Globus pallidus (tissue), 1 donor: ENCODE results near the gene FSTL3.
"Not testable (repeated sequence)": the region's sequence is repeated elsewhere in the genome, so short reads cannot be mapped to it uniquely, and the experiment has no call there.

Source experiments
- DNase-seq: peaks from one replicate; pipeline ENCODE4 v3.0.0-alpha.2; 2015; ENCODE audit warnings: low spot score

FSTL3 gene

DNA sequence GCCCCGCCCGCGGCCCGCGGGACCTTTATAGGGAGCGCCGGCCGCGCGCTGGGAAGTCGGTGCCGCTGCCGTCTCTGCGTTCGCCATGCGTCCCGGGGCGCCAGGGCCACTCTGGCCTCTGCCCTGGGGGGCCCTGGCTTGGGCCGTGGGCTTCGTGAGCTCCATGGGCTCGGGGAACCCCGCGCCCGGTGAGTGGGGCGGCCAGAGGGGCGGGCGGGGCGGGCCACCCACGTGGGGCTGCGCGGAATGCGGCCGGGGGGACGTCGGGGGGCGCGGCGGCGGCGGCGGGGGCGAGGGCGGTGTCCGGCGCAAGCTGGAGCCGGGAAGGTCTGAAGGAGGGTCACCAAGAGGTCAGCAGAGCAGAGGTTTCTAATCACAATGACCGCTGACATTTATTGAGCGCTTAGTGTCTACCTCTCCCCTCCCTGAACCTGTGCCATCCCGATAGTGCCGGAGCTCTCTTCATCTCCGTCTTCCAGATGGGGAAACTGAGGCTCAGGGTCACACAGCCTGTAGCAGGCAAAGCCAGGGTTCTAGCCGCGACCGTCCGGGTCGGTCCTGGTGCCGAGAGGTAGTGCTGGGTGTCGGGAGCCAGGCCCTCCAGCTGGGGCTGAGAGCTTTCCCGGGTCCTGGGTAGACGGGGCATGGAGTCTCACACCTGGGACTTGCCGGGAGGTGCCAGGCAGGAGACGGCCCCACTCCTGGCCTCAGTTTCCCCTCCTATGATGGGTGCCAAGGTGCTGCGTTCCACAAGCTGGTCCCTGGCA, at the start of gene FSTL3:
Gene FSTL3 (plus strand): TSS at position 54 of the 767 bp plus-strand sequence. CDS start 32 bp downstream, at position 86.
- DNase-seq: no peak

DNA sequence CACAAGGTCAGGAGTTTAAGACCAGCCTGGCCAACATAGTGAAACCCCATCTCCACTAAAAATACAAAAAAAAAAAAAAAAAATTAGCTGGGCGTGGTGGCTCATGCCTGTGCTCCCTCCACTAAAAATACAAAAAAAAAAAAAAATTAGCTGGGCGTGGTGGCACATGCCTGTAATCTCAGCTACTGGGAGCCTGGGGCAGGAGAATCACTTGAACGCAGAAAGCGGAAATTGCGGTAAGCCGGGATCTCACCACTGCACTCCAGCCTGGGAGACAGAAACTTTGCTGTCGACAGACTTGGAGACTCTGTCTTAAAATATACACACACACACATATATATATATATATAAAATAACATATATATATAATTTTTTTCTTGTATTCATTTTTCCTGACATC, 49.6 kb upstream of the FSTL3 start:
- not testable (repeated sequence) for DNase-seq

DNA sequence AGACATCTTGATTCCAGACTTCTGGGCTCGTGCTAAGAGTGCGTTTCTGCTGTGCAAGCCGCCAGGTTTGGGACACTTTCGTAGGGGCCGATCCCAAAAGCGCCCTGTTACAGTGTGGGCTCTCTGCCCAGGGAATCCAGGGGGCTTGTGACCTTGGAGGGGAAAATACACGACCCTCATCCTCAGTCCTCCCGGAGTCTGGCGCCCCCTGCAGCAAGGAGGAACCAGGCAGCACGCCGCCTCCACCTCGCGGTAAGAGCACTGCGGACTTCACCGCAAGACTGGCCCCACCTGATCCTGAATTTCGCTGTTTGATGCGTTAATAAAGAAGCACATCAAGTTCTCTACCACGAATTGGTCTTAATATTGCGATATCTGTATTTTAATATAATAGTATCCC, 48.0 kb upstream of the FSTL3 start:
- no peak for DNase-seq

DNA sequence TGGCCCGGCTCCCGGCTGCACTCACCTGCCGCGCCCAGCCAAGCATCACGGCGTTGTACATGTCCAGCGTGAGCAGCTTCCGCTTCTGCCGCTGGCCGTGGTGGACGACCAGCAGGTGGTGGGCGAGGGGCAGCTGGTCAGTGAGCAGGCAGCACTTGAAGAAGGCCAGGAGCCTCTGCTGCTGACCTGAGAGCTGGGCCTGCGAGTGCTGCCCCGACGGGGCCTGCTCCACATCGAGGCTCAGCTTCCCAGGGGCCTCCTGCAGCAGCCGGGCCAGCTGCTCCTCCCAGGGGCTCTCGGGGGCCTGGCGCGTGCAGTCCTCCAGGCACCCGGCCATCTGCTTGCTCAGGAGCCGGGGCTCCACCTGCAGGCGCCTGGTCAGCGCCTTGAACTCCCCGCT, 46.7 kb upstream of the FSTL3 start:
- DNase-seq: not testable (repeated sequence)

DNA sequence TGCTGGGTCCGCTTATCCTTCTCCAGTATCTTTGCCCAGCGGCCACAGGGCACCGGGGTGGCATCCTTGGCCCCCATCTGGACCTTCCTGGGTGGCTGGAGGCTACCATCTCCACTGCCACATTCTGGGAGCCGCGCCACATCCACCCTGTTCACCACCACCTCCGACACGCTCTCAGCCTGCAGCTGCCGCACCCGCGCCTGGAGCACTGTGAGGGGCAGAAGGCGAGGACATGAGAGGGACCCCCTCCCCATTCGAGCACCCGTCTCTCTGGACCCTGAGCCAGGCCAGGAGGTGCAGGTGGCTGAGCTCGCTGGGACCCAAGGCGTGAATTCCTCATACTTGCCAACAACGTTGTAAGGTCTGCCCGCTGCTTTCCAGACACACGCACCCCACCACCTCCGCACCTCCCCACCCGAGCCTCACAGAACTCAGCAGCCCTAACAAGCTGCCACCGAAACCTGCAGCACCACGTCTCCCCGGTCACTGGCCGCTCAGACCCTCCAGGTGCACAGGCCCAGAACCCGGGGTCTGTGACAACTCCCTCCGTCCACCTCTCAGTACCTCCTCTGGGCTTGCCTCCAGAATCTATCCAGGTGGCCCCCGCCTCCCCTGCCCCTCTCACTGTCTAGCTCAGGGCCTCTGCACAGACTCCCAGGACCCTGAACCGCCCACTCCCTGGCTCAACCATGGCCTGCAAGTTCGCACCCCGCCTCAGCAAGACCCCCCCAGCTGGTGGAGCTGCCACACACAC, 46.1 kb upstream of the FSTL3 start:
- DNase-seq: no peak

DNA sequence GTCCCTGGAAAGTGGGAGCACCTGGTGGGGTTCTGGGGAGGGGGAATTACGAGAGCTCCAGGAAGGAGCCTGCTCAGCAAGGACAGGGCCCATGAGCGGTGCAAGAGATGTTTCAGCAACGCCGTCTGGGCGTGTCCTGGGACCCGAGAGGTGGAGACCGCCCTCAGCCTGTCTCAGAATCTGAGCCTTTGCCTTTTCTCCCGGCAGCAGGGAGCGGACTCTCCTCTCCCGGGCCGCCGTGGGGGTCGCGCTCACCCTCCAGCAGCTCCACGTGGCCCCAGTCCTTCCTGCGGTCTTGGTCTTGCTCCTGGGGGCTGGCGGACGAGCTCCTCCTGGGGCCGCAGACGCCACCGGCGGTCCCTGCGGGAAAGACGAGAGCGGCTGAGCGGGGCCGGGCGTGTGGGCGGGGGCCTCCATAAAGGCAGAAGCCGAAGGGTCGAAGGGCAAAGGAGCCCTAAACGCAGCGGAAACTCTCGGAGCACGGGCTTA, 43.6 kb upstream of the FSTL3 start:
- no peak for DNase-seq

DNA sequence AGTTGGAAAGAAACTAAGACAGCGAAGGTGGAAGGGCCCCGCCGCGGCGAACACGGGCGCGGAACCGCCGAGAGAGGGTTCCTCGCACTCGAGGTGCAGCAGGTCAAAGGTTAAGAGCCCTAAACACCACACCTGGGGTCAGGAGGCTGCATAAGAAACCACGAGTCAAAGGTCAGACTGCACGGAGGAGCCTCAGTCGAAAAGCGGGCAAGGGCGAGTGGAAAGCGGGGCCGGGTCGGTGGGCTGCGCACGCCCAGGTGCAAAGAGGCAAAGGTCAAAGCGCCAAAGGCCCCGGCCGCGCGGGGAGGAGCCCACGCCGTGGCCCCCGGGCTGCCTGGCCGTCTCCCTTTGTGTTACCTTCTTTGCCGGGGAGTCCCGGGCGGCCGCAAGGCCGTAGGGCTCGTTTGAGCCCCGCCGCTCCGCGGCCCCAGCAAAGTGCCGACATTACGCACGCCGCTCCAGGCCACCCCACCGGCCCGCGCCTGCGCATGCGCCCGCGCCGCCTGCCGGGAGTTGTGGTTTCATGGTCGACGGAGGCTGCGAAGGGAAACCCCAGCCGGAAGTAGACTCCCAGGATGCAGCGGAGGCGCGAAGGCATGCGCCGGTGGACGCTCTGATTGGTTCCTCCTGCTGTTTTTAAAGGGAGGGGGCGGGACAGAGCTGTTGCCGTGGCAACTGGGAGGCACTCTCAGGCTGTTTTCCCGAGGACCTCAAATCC, 43.0 kb upstream of the FSTL3 start, which contains the start of gene POLRMT:
Gene POLRMT (minus strand): TSS at position 470 of the 718 bp plus-strand sequence. CDS start 25 bp downstream, at position 445.
- peak; percentile 98 for DNase-seq

DNA sequence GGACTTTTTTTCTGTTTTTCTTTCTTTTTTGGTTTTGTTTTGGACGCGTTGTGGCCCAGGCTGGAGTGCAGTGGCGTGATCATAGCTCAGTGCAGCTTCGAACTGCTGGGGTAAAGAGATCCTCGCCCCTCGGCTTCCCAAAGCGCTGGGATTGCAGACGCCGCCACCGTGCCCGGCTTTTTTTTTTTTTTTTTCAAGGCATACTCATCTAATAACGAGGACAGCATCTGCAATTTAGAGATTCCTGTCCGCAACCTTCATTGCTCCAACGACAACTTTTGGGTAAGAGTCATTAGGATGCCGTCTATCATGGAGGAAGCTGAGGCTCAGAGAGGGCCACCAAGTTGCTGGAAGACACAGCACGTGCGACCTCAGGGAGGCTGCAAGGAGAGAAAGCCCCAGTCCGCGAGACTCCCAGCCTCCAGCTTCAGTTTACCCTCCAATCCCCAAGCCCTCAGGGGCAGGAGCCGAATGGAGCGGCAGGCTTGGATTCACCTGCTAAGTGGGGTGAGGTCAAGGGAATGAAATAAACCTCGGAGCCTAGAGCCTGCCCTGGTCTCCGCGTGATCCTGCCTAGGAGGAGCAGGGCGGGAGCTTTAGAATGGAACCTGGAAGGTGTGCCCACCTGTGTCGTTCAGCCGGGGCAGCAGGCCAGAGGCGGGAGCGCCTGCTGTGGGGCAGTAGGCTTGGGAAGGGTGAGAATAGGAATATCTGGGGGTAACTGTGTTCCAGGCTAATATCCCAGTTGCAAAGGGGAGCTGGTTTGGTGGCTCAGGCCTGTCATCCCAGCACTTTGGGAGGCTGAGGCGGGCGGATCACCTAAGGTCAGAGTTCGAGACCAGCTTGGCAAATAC, 42.2 kb upstream of the FSTL3 start:
- DNase-seq: no peak

DNA sequence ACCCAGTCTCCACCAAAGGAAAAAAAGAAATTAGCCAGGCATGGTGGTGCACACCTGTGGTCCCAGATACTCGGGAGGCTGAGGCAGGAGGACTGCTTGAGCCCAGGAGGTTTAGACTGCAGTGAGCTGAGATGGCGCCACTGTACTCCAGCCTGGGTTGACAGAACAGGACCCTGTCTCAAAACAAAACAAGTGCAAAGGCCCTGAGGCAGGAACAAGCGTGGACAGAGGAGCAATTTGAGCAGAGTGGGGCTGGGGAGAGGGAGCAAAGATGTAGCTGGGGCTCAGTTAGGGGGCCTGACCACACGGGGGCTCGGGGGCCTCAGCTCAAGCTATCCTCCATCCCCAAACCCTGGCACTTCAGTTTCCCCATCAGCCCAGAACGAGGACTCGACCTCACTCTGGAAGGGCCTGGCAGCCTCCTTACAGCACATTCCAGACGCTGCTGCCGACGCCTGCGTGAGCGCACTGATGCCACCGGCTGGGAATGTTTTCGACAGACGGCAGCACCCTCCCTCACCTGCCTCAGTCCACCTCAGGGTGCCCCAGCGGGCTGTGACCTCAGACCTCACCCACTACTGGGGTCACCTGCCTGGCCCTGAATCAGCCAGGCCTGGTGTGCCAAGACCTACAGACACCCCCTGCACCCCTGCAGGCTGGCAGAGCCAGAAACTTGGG, 41.1 kb upstream of the FSTL3 start:
- DNase-seq: no peak

DNA sequence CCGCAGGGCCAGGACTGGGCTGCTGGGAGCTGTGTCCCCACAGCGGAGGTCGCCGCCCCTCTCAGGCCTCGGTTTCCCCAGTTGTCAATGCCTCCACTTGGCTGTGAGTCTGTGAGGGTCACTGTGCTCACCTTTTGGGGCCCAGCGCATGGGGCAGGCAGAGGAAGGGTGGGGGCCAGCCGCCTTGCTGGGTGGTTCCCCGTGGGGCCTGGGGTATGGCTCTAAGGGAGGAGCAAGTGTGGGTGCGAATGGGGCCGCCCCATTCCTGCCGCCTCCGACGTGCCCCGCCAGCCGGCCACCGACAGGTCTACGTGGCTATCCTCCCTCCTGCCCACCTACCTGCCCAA, 37.3 kb upstream of the FSTL3 start:
- no peak for DNase-seq

DNA sequence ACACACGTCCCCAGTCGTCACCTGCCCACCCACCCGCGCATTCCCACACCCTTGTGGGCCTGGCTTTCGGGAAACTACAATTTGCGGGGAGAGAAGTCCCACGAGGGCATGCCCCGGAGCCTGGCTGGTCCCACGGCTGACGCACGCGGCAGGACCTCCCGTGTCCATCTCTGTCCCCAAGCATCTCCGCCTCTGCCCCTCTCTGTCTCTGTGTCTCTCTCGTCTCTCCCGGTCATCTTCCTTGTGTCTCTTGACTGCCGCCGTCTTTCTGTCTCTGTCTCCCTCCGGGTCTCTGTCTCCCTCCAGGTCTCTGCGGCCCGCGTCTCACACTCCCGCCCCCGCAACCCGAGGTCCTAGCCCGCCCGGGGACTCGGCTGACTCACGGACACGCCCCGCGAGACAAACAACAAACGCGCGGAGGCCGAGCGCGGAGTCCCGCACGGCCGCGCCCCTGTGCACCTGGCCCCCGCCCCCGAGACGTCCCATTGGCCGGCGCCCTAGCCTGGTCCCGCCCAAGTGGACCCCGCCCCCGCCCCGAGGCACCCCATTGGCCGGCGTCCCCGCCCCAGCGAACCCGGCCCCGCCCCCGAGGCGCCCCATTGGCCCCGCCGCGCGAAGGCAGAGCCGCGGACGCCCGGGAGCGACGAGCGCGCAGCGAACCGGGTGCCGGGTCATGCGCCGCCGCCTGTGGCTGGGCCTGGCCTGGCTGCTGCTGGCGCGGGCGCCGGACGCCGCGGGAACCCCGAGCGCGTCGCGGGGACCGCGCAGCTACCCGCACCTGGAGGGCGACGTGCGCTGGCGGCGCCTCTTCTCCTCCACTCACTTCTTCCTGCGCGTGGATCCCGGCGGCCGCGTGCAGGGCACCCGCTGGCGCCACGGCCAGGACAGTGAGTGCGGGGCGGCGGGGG, 36.7 kb upstream of the FSTL3 start, which contains the start of gene FGF22:
Gene FGF22 (plus strand): TSS at position 627 of the 908 bp plus-strand sequence. CDS start 47 bp downstream, at position 674.
- DNase-seq: peak; percentile 82

DNA sequence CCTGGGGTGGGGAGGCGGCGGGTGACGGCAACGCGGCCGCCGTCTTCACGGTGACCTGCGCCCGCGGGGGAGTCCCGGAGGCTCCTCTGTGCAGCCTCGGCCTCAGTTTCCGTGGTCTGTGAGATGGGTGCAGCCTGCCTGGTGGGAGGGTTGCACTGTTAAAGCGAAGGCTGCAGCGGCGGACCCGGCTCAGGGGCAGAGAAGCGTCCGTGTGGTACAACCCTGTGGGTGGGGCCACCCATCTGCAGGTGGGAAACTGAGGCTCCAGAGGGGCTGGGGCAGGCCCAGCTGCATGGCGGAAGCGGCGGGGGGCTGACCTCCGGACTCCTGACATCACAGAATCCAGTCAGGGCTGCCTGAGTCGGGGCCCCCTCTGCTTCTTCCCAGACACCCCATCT, 36.0 kb upstream of the FSTL3 start:
- DNase-seq: no peak

DNA sequence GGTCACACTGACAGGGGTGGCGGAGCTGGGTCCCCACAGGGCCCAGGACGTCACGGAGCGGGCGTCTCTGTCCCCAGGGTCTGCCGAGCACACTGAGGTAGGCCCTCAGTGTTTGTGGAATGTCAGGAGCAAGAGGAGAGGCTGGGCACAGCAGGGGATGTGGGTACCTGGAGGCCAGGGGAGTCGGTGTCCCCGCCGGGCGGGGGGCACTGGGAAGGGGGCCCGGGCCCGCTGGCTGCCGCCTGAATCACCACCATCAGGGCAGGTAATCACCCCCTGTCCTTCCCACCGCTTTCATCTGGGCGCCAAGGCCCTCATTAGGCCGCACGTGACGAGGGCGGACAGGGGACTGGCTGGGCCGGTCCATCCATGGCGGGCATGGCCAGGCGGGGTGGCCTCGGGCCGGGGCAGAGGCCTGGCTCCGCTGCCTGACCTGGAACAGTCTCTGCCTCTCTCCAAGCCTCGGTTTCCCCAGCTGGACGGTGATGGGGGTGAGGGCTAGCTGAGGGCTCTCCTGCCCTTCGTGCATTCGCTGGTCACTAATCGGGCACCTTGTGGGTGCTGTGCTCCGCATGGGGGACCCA, 35.5 kb upstream of the FSTL3 start:
- no peak for DNase-seq

DNA sequence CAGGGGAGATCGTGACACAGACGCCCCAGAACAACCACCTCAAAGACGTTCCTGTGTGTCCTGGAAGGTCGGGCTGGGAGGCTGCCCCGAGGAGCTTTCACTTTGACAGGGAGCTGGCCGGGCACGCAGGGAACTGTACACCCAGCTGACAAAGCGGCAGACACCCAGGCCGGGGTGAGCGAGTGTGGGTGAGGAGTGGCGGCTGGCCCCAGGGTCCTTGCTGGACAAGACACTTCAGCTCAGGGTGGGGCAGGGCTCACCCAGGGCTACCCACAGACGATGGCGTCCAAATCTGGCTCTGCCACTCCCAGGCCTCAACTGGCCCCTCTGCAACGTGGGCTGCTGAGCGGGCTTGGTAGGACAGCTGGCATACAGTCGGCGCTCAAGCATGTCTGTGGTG, 34.5 kb upstream of the FSTL3 start:
- DNase-seq: no peak

DNA sequence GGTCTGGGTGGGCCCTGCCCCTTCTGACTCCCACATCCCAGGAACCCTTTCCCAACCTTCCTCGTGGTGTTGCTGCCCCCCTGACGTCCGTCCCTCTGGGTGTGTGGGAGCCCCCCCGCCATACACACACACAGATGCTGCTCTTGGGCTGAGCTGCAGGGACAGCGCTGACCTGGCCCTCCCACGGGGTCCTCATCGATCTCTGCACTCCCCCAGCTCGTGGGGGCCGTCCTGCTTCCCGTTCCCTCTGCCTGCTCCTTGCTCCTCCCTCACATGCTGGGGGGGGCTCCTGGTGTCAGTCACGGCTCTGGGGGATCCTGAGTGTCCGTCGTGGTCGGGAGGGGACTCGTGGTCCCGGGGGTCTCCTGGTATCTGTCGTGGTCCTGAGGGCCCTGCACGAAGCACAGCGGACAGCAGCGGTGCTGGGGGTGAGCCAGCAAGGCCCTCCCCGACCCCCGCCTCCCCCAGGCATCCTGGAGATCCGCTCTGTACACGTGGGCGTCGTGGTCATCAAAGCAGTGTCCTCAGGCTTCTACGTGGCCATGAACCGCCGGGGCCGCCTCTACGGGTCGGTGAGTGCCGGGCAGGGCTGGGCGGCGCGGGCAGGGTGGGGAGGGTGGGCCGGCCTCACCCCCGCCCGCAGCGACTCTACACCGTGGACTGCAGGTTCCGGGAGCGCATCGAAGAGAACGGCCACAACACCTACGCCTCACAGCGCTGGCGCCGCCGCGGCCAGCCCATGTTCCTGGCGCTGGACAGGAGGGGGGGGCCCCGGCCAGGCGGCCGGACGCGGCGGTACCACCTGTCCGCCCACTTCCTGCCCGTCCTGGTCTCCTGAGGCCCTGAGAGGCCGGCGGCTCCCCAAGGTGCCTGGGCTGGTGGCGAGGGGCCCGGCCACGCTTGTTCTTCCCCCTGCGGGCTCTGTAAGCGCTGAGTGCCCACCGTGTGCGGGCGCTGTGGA, 33.1 kb upstream of the FSTL3 start:
- DNase-seq: no peak

DNA sequence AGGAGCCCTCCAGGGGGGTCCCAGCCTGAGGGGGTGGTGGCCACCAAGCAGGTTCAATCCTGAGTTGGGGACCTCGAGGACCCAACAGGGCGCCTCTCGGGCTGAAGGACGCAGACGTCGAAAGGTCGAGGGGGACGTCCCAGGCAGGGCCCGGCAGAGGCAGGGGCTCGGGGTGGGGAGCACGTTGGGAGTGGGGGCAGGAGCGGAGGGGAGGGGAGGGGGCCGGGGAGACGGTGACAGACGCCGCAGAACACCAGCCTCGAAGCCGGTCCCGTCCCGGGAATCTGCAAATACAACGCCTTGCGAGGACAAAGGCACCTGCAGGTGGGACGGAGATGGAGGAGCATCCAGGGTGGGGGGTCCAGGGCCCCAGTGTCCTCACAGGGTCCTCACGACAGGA, 32.5 kb upstream of the FSTL3 start:
- no peak for DNase-seq

DNA sequence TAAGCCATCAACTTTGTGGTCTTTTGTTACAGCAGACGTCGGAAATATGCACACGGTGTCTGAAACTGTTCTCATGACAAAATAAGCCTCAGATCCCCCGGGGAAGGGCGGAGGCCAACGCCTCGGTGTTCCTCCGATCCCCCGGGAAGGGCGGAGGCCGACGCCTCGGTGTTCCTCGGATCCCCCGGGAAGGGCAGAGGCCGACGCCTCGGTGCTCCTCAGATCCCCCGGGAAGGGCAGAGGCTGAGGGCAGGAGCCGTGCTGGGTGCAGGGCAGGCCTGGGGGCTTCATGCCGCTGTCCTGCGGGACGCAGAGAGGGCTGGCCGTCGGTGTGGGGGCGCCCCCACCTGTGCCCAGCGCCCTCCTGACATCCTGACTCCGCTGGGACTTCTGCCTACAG, 31.8 kb upstream of the FSTL3 start:
- DNase-seq: no peak

DNA sequence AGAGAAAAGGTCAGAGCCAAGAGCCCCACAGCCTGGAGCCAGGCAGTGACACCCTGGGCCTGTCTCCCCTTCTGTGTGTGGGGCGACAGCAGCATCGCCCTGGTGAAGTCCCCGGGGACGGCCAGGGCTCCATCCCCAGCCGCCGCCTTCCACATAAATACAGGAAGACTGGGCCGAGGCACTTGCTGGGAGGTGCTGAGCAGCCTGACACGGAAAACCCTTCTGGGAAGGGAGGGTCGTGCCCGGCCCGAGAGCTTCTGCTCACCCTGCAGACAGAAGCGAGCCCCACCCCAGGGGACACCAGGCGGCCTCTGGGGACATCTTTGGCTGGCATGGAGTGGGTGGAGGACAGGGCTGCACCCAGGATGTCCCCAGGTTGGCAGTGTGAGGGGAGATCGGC, 31.4 kb upstream of the FSTL3 start:
- no peak for DNase-seq
